Activated CD4-positive, alpha-beta memory T cell treated with anti-CD3 and anti-CD28 coated beads for 36 hours (primary cell): ENCODE data around the gene EPHA1. TPM values are rescaled to one million over a fixed set of nuclear protein-coding genes. Genes with fewer than 3 reads are reported as not detected.
"Not testable (repeated sequence)": the region's sequence is repeated elsewhere in the genome, so short reads cannot be mapped to it uniquely, and the experiment has no call there.

ENCODE experiments used
- CTCF ChIA-PET: fragments of 350-600 bp; sonication (Branson Sonifier 250); formaldehyde crosslinking; loops from one replicate; lab custom pipeline; 2021; ENCODE audit warnings: antibody characterized with exemption, inconsistent platforms; lab: Charles Lee
- POLR2A ChIA-PET: fragments of 350-600 bp; sonication (Branson Sonifier 250); formaldehyde crosslinking; loops from one replicate; lab custom pipeline; 2021; ENCODE audit warnings: antibody characterized with exemption; lab: Charles Lee
- DNase-seq: peaks from one replicate; pipeline ENCODE4 v3.0.0-alpha.2; 2020
- H3K27ac Mint-ChIP-seq: one replicate; pipeline ENCODE4 v1.8.0; 2021; ENCODE audit warnings: mixed read lengths
- H3K27me3 Mint-ChIP-seq: one replicate; pipeline ENCODE4 v1.8.0; 2021; ENCODE audit warnings: mixed read lengths
- H3K36me3 Mint-ChIP-seq: one replicate; pipeline ENCODE4 v1.8.0; 2021; ENCODE audit warnings: mixed read lengths
- H3K4me1 Mint-ChIP-seq: one replicate; pipeline ENCODE4 v1.8.0; 2021; ENCODE audit warnings: low read depth, mixed read lengths
- H3K4me3 Mint-ChIP-seq: one replicate; pipeline ENCODE4 v1.8.0; 2021; ENCODE audit warnings: mild to moderate bottlenecking, mixed read lengths
- H3K9me3 Mint-ChIP-seq: one replicate; pipeline ENCODE4 v1.8.0; 2021; ENCODE audit warnings: mixed read lengths
- intact Hi-C: fragments of 100-400 bp; cut with micrococcal nuclease; formaldehyde crosslinking; loops from one replicate; pipeline ENCODE4 v1.15.1; 2023
- total RNA-seq, 2 experiments: library from RNA; stranded (reverse); gene quantifications; one replicate each; pipeline ENCODE4 v1.2.3, GENCODE V29; 2021

EPHA1 gene
- total RNA-seq, 2 experiments from 2014 or later = 2.9 to 4.3 TPM

- H3K4me1 Mint-ChIP-seq = peaks cover 35% of the 10 kb centered on the region
- no peak for DNase-seq
- no peak overlapping the region for H3K27ac Mint-ChIP-seq
- CTCF ChIA-PET = interaction anchor here (1.5 kb wide), 1 partner anchor 32 kb away, joined by 4 read pairs; no protein-coding TSS in a partner anchor
- no peaks in the 10 kb centered on the region for H3K27me3 Mint-ChIP-seq
- intact Hi-C loops = no loop called here
- peaks cover 2% of the 10 kb centered on the region for H3K36me3 Mint-ChIP-seq
- no peaks in the 10 kb centered on the region for H3K9me3 Mint-ChIP-seq
- POLR2A ChIA-PET = no interaction called here
- no peak overlapping the region for H3K4me3 Mint-ChIP-seq
These were observed 3.5 kb upstream of the EPHA1 start for GRCh38 chr7:143411976-143412708.

- Mint-ChIP-seq H3K27me3 (no peaks in the 10 kb centered on the region), H3K9me3 (no peaks in the 10 kb centered on the region), H3K36me3 (peaks cover 2% of the 10 kb centered on the region), H3K4me1 (peaks cover 43% of the 10 kb centered on the region), H3K4me3 (no peak overlapping the region), H3K27ac (no peak overlapping the region)
- intact Hi-C loops = no loop called here
- ChIA-PET POLR2A (no interaction called here), CTCF (interaction anchor here (1.0 to 5.0 kb wide), 3 partner anchors 31 to 170 kb away, joined by 4 to 26 read pairs (median 6); partner anchors contain the start of gene ZYX)
- no peak for DNase-seq
These were observed 1.9 kb upstream of the EPHA1 start for GRCh38 chr7:143410521-143411004.

DNA sequence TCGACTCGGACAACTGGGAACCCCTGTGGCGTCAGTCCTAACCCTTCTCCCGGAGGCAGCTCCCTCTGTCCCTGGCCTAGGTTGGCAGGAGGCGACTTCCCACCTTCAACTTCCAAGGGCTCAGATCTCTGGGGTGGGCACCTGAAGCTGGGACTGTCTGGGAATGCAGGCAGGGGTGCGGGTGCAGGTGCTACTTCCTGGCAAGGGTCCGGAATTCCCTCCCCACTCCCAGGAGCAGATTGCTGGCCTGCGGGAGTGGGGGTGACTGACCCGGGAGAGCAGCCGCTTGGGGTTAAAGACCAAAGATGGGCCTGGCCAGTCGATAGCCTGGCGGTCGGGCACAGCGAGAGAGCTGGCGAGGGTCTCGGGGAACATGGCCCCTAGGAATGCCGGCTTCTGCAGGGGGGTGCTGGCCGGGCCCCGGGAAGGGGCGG lies 387 bp downstream of the EPHA1 start:
- peaks cover 2% of the 10 kb centered on the region for H3K36me3 Mint-ChIP-seq
- no peak for DNase-seq
- H3K27ac Mint-ChIP-seq = no peak overlapping the region
- no peaks in the 10 kb centered on the region for H3K9me3 Mint-ChIP-seq
- ChIA-PET CTCF (interaction anchor here (1.2 to 5.0 kb wide), 7 partner anchors 8 to 193 kb away, joined by 3 to 28 read pairs (median 5); partner anchors contain the start of genes GSTK1 and ZYX), POLR2A (interaction anchor here (1.0 to 1.4 kb wide), 5 partner anchors 16 to 145 kb away, joined by 3 to 4 read pairs (median 3); partner anchors contain the start of gene GSTK1)
- intact Hi-C loops = loop anchor here (1.0 to 5.0 kb wide), 3 partner anchors 28 to 167 kb away; no protein-coding TSS in a partner anchor
- H3K4me3 Mint-ChIP-seq = peak overlapping the region; percentile 70
- no peaks in the 10 kb centered on the region for H3K27me3 Mint-ChIP-seq
- peaks cover 53% of the 10 kb centered on the region for H3K4me1 Mint-ChIP-seq

GRCh38 chr7:143407287-143408251 lies 1.1 kb downstream of the EPHA1 start:
- intact Hi-C loops = loop anchor here (1.0 to 5.0 kb wide), 3 partner anchors 27 to 167 kb away; no protein-coding TSS in a partner anchor
- H3K4me3 Mint-ChIP-seq = peak overlapping the region; percentile 70
- H3K9me3 Mint-ChIP-seq = no peaks in the 10 kb centered on the region
- peaks cover 56% of the 10 kb centered on the region for H3K4me1 Mint-ChIP-seq
- no peaks in the 10 kb centered on the region for H3K27me3 Mint-ChIP-seq
- ChIA-PET CTCF (interaction anchor here (1.3 to 5.0 kb wide), 8 partner anchors 9 to 192 kb away, joined by 3 to 28 read pairs (median 6); partner anchors contain the start of genes GSTK1 and ZYX), POLR2A (interaction anchor here (1.0 to 2.3 kb wide), 6 partner anchors 15 to 144 kb away, joined by 3 to 8 read pairs (median 3); partner anchors contain the start of gene GSTK1)
- peaks cover 2% of the 10 kb centered on the region for H3K36me3 Mint-ChIP-seq
- peak overlapping the region; percentile 75 for H3K27ac Mint-ChIP-seq
- DNase-seq = peak; percentile 59

GRCh38 chr7:143406002-143406357 lies 2.7 kb downstream of the EPHA1 start:
- H3K4me1 Mint-ChIP-seq = peaks cover 51% of the 10 kb centered on the region
- peaks cover 2% of the 10 kb centered on the region for H3K36me3 Mint-ChIP-seq
- H3K9me3 Mint-ChIP-seq = no peaks in the 10 kb centered on the region
- DNase-seq = no peak
- intact Hi-C loops = loop anchor here (5.0 kb wide), 1 partner anchor 34 kb away; no protein-coding TSS in a partner anchor
- POLR2A ChIA-PET = interaction anchor here (2.3 kb wide), 1 partner anchor 20 kb away, joined by 8 read pairs; no protein-coding TSS in a partner anchor
- H3K27me3 Mint-ChIP-seq = no peaks in the 10 kb centered on the region
- no peak overlapping the region for H3K4me3 Mint-ChIP-seq
- H3K27ac Mint-ChIP-seq = no peak overlapping the region
- CTCF ChIA-PET = interaction anchor here (1.4 to 5.0 kb wide), 5 partner anchors 12 to 166 kb away, joined by 3 to 28 read pairs (median 6); partner anchors contain the start of gene ZYX

DNA sequence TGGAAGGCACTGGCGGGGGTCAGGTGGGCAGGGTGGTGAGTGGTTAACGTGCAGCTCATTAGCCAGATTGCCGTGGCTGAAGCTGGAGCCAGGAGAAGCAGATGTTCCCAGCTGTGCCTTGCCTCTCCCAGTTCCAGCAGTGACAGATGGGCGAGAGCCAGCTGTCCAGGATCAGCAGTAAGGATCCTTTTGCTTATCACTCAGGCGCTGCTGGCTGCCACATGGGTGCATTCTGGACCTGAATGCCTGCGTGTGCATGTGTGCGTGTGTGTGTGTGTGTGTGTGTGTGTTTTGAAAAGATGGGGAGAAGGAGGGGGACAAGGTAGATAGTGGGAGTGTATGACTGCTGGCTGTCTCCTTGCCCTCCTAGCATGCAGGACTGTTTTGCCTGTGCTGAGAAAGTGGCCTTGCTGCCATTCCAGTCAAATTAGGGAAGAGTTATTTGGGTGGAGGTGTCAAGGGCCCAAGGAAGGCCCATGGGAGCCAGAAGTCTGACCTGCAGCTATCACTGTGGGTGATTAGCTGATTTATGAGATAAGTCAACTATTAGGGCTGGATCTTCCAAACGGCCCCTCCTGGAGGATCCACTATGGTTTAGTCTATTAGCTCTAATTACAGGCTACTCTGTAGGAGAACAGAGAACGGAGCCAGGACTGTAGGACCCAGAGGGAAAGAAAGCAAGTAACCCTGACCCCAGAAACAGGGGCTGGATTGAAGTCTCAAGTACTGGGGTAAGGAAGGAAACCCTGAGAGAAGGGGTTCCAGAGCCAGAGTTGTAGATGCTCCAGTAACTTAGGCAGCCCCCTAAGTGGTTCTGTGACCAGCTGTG lies 3.3 kb downstream of the EPHA1 start:
- Mint-ChIP-seq H3K27ac (no peak overlapping the region), H3K4me1 (peaks cover 50% of the 10 kb centered on the region), H3K9me3 (no peaks in the 10 kb centered on the region), H3K36me3 (peaks cover 2% of the 10 kb centered on the region), H3K4me3 (no peak overlapping the region), H3K27me3 (no peaks in the 10 kb centered on the region)
- POLR2A ChIA-PET = interaction anchor here (0.5 to 2.3 kb wide), 3 partner anchors 20 to 25 kb away, joined by 3 to 8 read pairs (median 3); no protein-coding TSS in a partner anchor
- CTCF ChIA-PET = interaction anchor here (1.3 to 5.0 kb wide), 5 partner anchors 12 to 165 kb away, joined by 6 to 28 read pairs (median 6); partner anchors contain the start of gene ZYX
- intact Hi-C loops = loop anchor here (5.0 kb wide), 1 partner anchor 33 kb away; no protein-coding TSS in a partner anchor
- no peak for DNase-seq

- H3K4me3 Mint-ChIP-seq, POLR2A ChIA-PET, H3K9me3 Mint-ChIP-seq, intact Hi-C loops, H3K27ac Mint-ChIP-seq, H3K36me3 Mint-ChIP-seq, H3K27me3 Mint-ChIP-seq, DNase-seq: not testable (repeated sequence)
- CTCF ChIA-PET = interaction anchor here (0.9 to 4.1 kb wide), 5 partner anchors 14 to 187 kb away, joined by 3 to 28 read pairs (median 4); no protein-coding TSS in a partner anchor
- peaks cover 23% of the 10 kb centered on the region for H3K4me1 Mint-ChIP-seq
These were observed 6.4 kb downstream of the EPHA1 start for GRCh38 chr7:143402233-143402632.

DNA sequence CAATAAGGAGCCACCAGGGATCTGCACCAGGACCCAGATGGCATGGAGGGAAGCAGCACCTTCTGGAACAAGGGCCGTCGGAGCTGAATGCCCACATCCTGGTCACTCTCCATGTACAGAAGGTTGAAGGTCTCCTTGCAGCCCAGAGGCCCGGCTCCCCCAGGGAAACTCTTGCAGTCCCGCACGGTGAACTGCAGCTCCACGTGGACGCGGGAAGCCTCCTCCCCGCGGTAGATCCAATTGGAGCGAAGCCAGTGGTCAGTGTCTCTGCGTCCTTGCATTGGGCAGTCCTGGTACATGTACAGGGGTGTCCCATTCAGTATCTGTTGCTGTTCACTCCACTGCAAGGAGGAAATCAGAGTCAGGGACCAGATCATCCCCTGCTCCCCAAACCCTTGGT lies 7.4 kb downstream of the EPHA1 start:
- Mint-ChIP-seq H3K4me3 (no peak overlapping the region), H3K4me1 (peaks cover 14% of the 10 kb centered on the region), H3K36me3 (no peaks in the 10 kb centered on the region), H3K27me3 (no peaks in the 10 kb centered on the region), H3K9me3 (no peaks in the 10 kb centered on the region), H3K27ac (no peak overlapping the region)
- POLR2A ChIA-PET = no interaction called here
- intact Hi-C loops = no loop called here
- CTCF ChIA-PET = interaction anchor here (1.6 to 4.1 kb wide), 2 partner anchors 15 to 102 kb away, joined by 4 to 28 read pairs; no protein-coding TSS in a partner anchor
- no peak for DNase-seq

GRCh38 chr7:143399642-143400041 lies 9.0 kb downstream of the EPHA1 start:
- DNase-seq = no peak
- Mint-ChIP-seq H3K9me3 (no peaks in the 10 kb centered on the region), H3K27me3 (no peaks in the 10 kb centered on the region), H3K27ac (no peak overlapping the region), H3K4me1 (peaks cover 11% of the 10 kb centered on the region), H3K36me3 (no peaks in the 10 kb centered on the region), H3K4me3 (no peak overlapping the region)
- intact Hi-C loops = no loop called here
- CTCF ChIA-PET = interaction anchor here (0.9 to 4.1 kb wide), 2 partner anchors 16 to 19 kb away, joined by 3 to 28 read pairs; no protein-coding TSS in a partner anchor
- POLR2A ChIA-PET = no interaction called here

GRCh38 chr7:143399151-143399550 lies 9.5 kb downstream of the EPHA1 start:
- no peak overlapping the region for H3K27ac Mint-ChIP-seq
- H3K9me3 Mint-ChIP-seq = no peaks in the 10 kb centered on the region
- POLR2A ChIA-PET = no interaction called here
- no peaks in the 10 kb centered on the region for H3K36me3 Mint-ChIP-seq
- DNase-seq = no peak
- intact Hi-C loops = no loop called here
- no peak overlapping the region for H3K4me3 Mint-ChIP-seq
- H3K27me3 Mint-ChIP-seq = no peaks in the 10 kb centered on the region
- peaks cover 11% of the 10 kb centered on the region for H3K4me1 Mint-ChIP-seq
- CTCF ChIA-PET = interaction anchor here (0.9 kb wide), 1 partner anchor 19 kb away, joined by 3 read pairs; no protein-coding TSS in a partner anchor
